Stimulated activated CD4-positive, alpha-beta T cell treated with anti-CD3 and anti-CD28 coated beads, Interleukin-4, amount 100 ng/mL, for 1 hour (primary cell): ENCODE data around the gene PRICKLE3.

Experiments
- DNase-seq: peaks from one replicate; pipeline ENCODE4 v3.0.0-alpha.2; 2020

PRICKLE3 gene

GRCh38 chrX:49186125-49187027 is at the start of gene PRICKLE3:
TSS of gene PRICKLE3 (minus strand) at chrX:49186373. CDS start at chrX:49186297, 76 bp downstream.
- DNase-seq: peak; percentile 75

DNA sequence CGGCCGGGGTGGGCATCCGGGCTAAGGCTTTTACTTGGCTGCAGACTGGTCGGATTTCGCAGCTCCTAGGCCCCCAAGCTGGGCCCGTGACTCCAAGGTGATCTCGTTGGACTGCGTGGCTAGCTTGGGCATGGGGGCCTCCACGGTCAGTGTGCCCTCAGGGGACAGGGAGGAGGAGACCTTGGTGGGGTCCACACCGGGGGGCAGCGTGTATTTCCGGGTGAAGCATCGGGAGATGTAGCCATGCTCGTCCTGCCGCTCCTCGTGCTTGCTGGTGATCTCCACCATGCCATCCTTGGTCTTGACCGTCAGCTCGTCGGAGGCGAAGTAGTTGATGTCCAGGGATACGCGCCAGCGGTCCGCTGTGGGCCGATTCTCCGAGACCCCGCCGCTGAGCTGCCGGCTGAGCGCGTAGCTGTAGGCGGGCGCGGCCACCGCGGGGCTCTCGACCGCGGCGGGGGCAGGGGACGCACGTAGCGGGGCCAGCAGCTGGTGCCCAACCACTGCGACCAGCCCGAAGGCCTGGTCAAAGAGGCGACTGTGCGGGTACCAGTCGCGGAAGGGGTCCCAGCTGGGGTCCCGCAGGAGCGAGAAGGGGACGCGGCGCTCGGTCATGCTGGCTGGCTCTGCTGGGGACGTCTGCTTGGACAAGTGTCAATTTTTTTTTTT is 47.8 kb upstream of the PRICKLE3 start:
- no peak for DNase-seq

DNA sequence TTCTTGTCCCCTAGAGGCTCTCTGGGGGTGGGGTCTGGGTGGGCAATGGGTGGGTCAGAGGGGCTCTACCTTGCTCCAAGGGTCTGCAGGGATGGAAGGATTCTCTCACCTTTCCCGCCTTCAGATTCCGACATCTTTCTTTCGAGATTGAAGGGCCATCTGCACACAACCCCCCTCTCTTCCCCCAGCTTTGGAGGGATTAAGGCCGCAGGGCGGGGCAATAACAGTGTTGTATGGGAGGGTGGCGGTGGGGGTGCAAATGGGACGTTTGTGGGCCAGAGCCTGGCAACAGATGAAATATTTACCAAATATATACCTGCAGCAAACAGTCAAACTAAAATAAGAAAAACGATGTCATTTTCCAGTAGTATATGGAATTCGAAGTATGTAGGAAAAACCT is 47.0 kb upstream of the PRICKLE3 start, which contains the start of gene CACNA1F:
CACNA1F (minus strand) TSS at position 165 of the 400 bp plus-strand sequence; CDS start at position 134, 31 bp downstream.
- DNase-seq: no peak

DNA sequence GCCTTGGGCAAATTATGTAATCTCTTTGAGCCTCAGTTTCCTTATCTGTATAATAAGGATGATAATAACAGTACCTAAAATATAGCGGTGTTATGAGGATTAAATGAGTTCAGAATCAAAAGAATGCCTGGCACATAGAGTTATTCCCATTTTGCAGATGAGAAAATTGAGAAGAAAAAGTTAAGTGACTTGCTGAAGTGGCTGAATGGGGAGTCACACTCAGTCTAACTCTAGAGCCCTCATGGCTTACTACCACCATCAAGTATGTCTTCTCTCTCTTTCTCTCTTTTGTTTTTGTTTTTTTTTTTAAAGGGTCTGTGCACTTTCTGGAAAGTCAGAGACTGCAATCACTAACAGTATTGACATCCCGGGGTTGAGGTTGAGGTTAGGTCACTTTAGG is 46.4 kb upstream of the PRICKLE3 start:
- DNase-seq: no peak

- DNase-seq: no peak
Measured at GRCh38 chrX:49231333-49232000, 45.3 kb upstream of the PRICKLE3 start.

GRCh38 chrX:49230500-49231232 is 44.5 kb upstream of the PRICKLE3 start:
- peak; percentile 63 for DNase-seq

- no peak for DNase-seq
Measured at GRCh38 chrX:49228185-49228584, 42.0 kb upstream of the PRICKLE3 start.

DNA sequence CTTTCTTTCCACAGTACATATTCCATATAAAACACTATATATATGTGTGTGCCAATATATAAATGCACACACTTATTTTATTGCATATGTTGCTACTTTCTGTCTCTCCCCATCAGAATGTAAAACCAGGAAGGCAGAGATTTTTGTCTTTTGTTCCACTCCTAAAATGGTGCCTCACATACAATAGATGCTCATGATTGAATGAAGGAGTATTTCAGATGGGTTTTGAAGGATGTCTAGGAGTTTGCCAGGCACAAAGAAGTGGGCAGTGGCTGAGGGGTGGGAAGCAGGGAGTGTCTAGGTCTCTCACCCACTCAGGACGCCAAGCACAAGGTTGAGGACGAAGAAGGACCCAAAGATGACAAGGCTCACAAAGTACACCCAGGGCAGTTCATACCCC is 41.6 kb upstream of the PRICKLE3 start:
- no peak for DNase-seq

DNA sequence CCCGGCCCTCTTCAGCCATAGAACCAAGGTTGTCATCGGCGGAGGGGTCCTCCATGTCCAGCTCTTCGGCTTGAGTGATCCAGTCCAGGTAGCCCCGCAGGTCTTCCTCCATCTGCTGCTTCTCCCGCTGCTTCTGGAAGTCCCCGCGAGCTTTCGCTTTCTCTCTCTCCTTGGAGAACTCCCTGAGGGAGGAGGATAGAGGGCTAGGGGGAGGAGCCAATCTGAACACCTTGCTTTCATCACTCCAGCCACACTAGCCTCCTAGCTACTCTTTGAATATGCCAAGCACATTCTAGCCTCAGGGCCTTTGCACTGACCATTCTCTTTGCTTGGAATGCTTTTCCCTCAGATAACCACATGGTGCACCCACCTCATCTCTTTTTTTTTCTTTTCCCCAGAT is 40.8 kb upstream of the PRICKLE3 start:
- DNase-seq: no peak

DNA sequence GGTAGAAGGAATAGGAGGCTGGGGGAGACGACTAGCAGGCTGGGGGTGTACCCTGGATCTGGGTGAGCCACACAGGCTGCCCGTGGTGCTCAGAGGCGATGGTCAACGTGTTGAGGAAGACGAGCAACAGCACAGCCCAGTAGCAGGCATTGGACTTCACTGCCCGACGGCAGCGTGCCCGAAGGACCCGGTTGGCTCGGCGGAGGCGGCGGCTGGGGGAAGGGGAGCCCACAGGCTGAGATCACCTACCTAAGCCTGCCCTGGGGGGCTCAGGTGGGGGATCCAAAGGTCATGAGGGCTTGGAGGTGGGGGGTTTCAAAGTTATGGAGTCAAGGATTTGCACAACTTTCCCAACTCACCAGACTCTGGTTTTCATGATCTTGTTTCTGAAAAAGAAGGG is 39.7 kb upstream of the PRICKLE3 start:
- DNase-seq: no peak

DNA sequence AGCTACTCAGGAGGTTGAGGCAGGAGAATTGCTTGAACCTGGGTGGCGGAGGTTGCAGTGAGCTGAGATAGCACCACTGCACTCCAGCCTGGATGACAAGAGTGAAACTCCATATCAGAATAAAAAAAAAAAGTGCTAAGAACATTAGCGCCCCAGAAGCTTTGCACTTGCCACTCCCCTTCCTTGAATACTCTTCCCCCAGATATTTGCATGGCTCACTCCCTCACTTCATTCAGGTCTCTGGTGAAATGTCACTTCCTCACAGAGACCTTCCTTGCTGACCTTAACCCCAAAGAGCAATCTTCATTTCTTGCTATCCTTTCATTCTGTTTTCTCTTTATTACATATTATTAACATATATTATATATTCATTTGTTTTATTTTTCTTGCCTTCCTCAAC is 35.7 kb upstream of the PRICKLE3 start:
- no peak for DNase-seq

GRCh38 chrX:49220100-49220499 is 33.9 kb upstream of the PRICKLE3 start:
- no peak for DNase-seq

GRCh38 chrX:49214996-49215526 is 28.9 kb upstream of the PRICKLE3 start:
- DNase-seq: no peak

DNA sequence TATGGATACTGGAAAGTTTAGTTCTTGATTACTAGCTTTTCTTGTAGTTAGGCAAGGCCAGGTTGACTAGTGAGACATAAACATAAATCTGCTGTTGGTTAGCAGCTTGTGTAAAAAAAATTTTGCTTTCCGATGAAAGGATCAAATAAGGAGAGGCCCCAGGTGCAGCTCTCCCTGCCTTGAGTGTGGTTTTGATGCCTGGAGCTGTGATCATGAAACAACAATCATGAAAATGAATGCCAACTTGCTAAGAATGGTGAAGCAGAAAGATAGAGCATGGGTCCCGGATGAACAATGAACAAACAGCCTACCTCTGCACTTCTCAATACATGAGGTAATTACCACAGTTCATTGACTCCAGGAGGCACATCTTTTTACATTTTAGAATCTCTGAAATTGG is 28.2 kb upstream of the PRICKLE3 start:
- no peak for DNase-seq

DNA sequence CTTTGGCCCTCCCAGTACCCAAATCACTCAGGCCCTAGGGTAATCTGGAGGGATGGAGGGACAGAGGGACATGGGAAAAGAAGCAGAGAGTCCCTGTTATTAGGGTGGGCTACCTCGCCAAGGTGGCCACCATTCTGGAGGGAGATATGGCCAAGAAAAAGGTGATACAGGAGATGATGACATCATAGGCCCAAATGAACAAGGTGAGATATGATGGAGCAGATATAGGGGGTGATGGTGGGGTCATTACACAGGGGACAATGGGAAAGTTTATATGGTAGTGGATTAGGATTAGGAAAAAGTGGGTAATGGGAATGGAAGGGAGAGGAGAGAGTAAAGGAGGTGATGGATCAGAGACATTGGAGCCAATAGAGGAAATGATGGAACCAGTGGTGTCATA is 26.7 kb upstream of the PRICKLE3 start:
- DNase-seq: no peak

GRCh38 chrX:49212209-49212608 is 26.0 kb upstream of the PRICKLE3 start:
- no peak for DNase-seq

- no peak for DNase-seq
Measured at GRCh38 chrX:49211074-49211473, 24.9 kb upstream of the PRICKLE3 start.

GRCh38 chrX:49210406-49210805 is 24.2 kb upstream of the PRICKLE3 start:
- no peak for DNase-seq

DNA sequence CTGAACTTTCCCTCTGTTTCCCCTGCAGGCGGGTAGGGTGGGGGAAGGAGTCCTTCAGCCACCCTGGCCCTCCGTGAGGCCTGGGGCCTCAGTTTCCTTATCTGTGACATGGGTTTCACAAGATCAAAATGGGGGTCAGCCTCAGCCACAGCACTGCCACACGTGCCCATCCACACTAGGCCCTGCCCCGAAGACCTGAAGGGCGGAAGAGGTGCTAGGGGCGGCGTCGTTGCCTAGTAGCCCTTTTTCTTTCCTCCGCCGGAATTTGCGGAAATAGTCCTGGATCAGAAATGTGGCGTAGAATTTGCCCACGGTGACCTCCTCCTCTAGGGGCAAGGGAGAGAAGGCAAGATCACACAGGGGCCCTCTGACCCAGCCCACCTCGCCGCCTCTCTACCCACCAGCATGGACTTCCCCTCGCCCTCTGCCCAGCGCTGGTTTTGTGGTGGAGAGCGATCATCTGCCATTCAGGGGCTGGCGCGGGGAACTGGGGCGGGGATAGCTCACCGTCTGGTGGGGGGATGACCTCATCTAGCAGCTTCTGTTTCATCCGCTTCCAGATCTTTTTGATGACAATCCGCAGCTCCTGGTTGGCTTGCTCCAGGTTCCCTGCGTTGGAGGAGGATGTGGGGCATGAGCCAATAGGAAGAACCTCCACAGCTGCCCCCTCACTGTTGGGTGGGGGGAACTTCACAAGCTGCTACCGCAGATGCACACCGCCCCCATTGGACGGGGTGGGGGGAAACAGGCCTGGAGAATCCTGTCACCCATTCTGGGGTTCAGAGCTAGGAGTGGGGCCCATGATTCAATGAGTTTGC is 23.5 kb upstream of the PRICKLE3 start:
- DNase-seq: no peak

DNA sequence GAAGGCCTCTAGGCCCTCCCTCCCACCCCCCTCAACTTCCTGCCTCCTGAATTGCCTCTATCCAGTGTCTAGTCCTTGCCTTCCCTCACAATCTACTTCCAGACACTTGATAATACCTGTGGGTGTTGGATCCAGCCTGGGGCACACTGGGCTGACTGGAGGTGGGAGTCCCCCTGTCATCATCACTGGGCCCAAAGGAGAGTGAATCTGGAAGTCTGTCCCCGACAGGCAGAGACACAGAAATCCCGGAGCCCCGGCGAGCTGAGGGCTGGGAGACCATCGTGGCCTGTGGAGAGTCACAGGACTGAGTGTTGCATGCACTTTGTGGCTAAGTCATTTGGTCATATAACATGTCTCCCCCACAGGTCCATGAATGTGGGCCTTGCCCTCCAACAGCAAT is 22.2 kb upstream of the PRICKLE3 start:
- DNase-seq: no peak

DNA sequence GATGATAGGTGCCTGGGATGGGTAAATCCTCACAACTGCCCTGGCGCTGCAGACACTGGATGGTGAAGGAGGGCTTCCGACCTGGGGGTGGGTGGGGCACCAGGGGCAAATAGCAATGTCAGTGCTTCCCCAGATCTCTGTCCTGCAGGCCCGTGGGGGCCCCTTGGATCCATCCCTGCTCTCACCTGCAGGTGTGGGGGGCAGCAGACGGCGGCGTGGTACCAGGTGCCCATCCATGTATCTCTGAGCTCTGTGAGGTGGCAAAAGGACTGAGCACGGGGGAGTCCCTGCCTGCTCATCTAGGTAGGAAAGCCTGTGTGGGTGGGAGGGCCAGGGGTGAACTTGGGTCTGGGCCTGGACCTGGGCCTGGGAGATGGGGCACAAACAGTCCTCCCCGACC is 20.4 kb upstream of the PRICKLE3 start:
- no peak for DNase-seq

GRCh38 chrX:49205443-49205842 is 19.3 kb upstream of the PRICKLE3 start:
- DNase-seq: no peak
